Activated CD4-positive, alpha-beta T cell treated with anti-CD3 and anti-CD28 coated beads for 36 hours (primary cell): ENCODE results near the gene RPRML. TPM values are rescaled to one million over a fixed set of nuclear protein-coding genes. Genes with fewer than 3 reads are reported as not detected.

ENCODE experiments used
- microRNA-seq: library from miRNA; unstranded; fragments of <30 nt; microRNA quantifications from one replicate; pipeline ENCODE4 v1.2.0, GENCODE V29; 2021; ENCODE audit warnings: borderline replicate concordance
- total RNA-seq, 2 experiments: library from RNA; stranded (reverse); gene quantifications; one replicate each; pipeline ENCODE4 v1.2.3, GENCODE V29; 2021

The RPRML gene
- total RNA-seq, 2 experiments from 2014 or later, result not detected

Small RNA genes lying within 50 kb of the gene (microRNA-seq; reads per million reads assigned to microRNA genes)
- gene MIR5089, result not detected

Other genes with a start within 250 kb of the RPRML start
- under 1 TPM; 0.09 to 0.12 TPM for gene WNT3, start 160.6 kb downstream of the RPRML start, total RNA-seq
- not detected for gene WNT9B, start 127.7 kb downstream of the RPRML start, total RNA-seq
- gene GOSR2, start 56.1 kb downstream of the RPRML start, total RNA-seq, result 10 to 100 TPM; 38.9 to 42.7 TPM
- 100 to 1,000 TPM; 123 to 166 TPM for gene CDC27, start 210.0 kb upstream of the RPRML start, total RNA-seq
- gene MYL4, start 230.1 kb upstream of the RPRML start, total RNA-seq, result not detected